GM12878 (cell line): ENCODE data around the gene C1QTNF1. TPM values are rescaled to one million over a fixed set of nuclear protein-coding genes. Genes with fewer than 3 reads are reported as not detected.

ENCODE experiments used
- CEBPB ChIP-seq, 2 experiments: fragments of 150-350 bp in 1 of 2; IDR thresholded peaks; 2 replicates each; pipeline ENCODE4 v1.6.1; 2012 to 2014; ENCODE audit warnings: low read depth in 2 of 2, low read length in 2 of 2, borderline replicate concordance in 1 of 2, inconsistent platforms in 1 of 2
- CHD4 ChIP-seq: fragments of 200-600 bp; sonication (generic); IDR thresholded peaks from 2 replicates; pipeline ENCODE4 v1.6.1; 2016; ENCODE audit warnings: mild to moderate bottlenecking
- EED ChIP-seq: sonication (generic); IDR thresholded peaks from 2 replicates; pipeline ENCODE4 v1.6.1; 2016; ENCODE audit warnings: antibody characterized with exemption, low read depth
- EZH2 ChIP-seq: IDR thresholded peaks from 2 replicates; pipeline ENCODE4 v1.6.1; 2012; ENCODE audit warnings: low read depth, mild to moderate bottlenecking, control low read depth, inconsistent platforms, low read length, borderline replicate concordance; ENCODE audit not compliant: control insufficient read depth
- FOXM1 ChIP-seq: IDR thresholded peaks from 2 replicates; pipeline ENCODE4 v1.6.1; 2012; ENCODE audit warnings: low read depth, mild to moderate bottlenecking, inconsistent platforms, low read length, moderate library complexity
- JUND ChIP-seq: IDR thresholded peaks from 2 replicates; pipeline ENCODE4 v1.6.1; 2012; ENCODE audit warnings: low read depth, mild to moderate bottlenecking, low read length, improper control_type of control experiment, moderate library complexity
- MLLT1 ChIP-seq: fragments of 450-650 bp; IDR thresholded peaks from 2 replicates; pipeline ENCODE4 v1.6.1; 2016; ENCODE audit warnings: mild to moderate bottlenecking
- NFIC ChIP-seq: IDR thresholded peaks from 2 replicates; pipeline ENCODE4 v1.6.1; 2012; ENCODE audit warnings: low read depth, mild to moderate bottlenecking, inconsistent platforms, low read length, moderate library complexity
- PML ChIP-seq: IDR thresholded peaks from 2 replicates; pipeline ENCODE4 v1.6.1; 2012; ENCODE audit warnings: low read length, inconsistent platforms
- RAD51 ChIP-seq: fragments of 450-650 bp; IDR thresholded peaks from 2 replicates; pipeline ENCODE4 v1.6.1; 2016; ENCODE audit warnings: moderate library complexity, mild to moderate bottlenecking, inconsistent platforms
- SIX5 ChIP-seq: IDR thresholded peaks from 2 replicates; pipeline ENCODE4 v1.6.1; 2011; ENCODE audit warnings: mild to moderate bottlenecking, low read depth, low read length, moderate library complexity; ENCODE audit not compliant: severe bottlenecking
- ZNF24 ChIP-seq: fragments of 450-650 bp; IDR thresholded peaks from 2 replicates; pipeline ENCODE4 v1.6.1; 2017; ENCODE audit warnings: antibody characterized with exemption, mild to moderate bottlenecking
- ZNF274 ChIP-seq: IDR thresholded peaks from one replicate; pipeline ENCODE4 v1.8.0; 2011; ENCODE audit not compliant: insufficient read length, insufficient read depth
- ZNF384 ChIP-seq: IDR thresholded peaks from 2 replicates; pipeline ENCODE4 v1.6.1; 2012; ENCODE audit warnings: low read depth, mild to moderate bottlenecking, low read length, improper control_type of control experiment, borderline replicate concordance
- ZNF687 ChIP-seq: fragments of 450-650 bp; IDR thresholded peaks from 2 replicates; pipeline ENCODE4 v1.6.1; 2017; ENCODE audit warnings: mild to moderate bottlenecking, moderate library complexity
- polyA plus RNA-seq, 11 experiments: library from polyadenylated mRNA; depleted of rRNA in 4 of 11; unstranded in 6 of 11; stranded (reverse) in 5 of 11; fragments of >200 nt; fragmentation: Nextera tagmentation in 4 of 11; fragmentation: Illumina TruSeq in 1 of 11; extraction: Ambion mirVana in 4 of 11; extraction: Trizol in 1 of 11; gene quantifications; 1 replicate in 1 of 11; 2 replicates in 10 of 11; pipeline versions ENCODE4 v1.2.1 to v1.2.3, GENCODE V29; 2011 to 2016; ENCODE audit warnings: inconsistent platforms in 2 of 11, missing spikeins in 2 of 11, low read depth in 1 of 11
- total RNA-seq, 4 experiments: library from RNA; depleted of rRNA in 3 of 4; stranded (reverse); fragments of >200 nt in 3 of 4; fragmentation: Illumina TruSeq in 1 of 4; extraction: Trizol in 1 of 4; gene quantifications; 2 replicates each; pipeline versions ENCODE4 v1.2.1 to v1.2.3, GENCODE V29; 2013 to 2021
- TF ChIP-seq, protein P1 (sequence below): fragments of 450-650 bp; IDR thresholded peaks from 2 replicates; pipeline ENCODE4 v1.6.1; 2017; ENCODE audit warnings: antibody characterized with exemption, mild to moderate bottlenecking, moderate library complexity
- TF ChIP-seq, protein P2 (sequence below): IDR thresholded peaks from 2 replicates; pipeline ENCODE4 v1.6.1; 2011; ENCODE audit warnings: low read depth, low read length, improper control_type of control experiment, borderline replicate concordance
- TF ChIP-seq, protein P3 (sequence below): IDR thresholded peaks from 2 replicates; pipeline ENCODE4 v1.6.1; 2011; ENCODE audit warnings: mild to moderate bottlenecking, low read depth, low read length, moderate library complexity; ENCODE audit not compliant: insufficient replicate concordance

Gene C1QTNF1
- total and polyA plus RNA-seq, 10 of the 15 experiments (the other 5 are each of a cell fraction or from before 2014, with no cell fraction given) = 0.05 to 1.1 (median 0.15) TPM; not detected in 4

DNA sequence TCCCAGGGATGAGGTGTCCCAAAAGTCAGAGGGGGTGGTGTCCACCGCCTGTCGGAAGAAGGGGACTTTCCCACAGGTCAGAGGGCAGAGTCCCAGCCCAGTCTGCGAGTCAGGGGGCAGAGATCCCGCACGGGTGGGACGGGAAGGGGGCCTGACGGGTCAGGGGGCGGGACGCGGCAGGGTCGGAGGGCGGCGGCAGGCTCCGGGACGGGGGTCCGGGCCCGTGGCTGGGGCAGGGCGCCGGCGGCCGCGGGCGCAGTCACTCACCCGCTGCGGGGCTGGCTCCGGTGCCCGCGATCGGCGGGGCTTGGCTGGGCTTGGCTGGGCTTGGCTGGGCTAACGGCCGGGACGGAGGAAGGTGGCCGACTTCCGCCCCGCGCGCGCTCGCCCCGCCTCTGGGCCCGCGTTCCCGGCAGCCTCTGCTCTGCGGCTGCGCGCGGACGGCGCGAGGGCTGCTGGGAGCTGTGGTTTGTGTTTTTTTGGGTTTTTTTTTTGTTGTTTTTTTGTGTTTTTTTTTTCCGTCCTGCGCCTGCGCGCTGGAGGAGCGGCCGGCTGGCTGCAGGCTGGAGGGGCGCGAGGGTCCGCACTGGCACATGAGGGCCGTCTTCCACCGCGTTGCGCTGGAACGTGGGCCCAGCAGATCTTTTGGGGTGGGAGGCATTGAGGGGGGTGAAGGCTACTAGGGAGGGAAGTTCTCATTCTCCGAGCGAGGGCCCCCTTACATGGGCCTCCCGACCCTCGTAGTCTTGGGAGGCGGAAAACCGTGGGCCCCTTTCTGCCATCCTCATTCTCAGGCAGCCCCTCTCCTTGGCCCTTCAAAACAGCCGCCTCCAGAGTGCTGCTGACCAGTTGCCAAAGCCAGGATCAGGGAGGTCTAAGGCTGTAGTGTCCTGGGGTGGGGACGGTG lies 14.3 kb upstream of the C1QTNF1 start, which contains the start of gene CANT1 (continued):
- TF ChIP-seq, protein P1, sequence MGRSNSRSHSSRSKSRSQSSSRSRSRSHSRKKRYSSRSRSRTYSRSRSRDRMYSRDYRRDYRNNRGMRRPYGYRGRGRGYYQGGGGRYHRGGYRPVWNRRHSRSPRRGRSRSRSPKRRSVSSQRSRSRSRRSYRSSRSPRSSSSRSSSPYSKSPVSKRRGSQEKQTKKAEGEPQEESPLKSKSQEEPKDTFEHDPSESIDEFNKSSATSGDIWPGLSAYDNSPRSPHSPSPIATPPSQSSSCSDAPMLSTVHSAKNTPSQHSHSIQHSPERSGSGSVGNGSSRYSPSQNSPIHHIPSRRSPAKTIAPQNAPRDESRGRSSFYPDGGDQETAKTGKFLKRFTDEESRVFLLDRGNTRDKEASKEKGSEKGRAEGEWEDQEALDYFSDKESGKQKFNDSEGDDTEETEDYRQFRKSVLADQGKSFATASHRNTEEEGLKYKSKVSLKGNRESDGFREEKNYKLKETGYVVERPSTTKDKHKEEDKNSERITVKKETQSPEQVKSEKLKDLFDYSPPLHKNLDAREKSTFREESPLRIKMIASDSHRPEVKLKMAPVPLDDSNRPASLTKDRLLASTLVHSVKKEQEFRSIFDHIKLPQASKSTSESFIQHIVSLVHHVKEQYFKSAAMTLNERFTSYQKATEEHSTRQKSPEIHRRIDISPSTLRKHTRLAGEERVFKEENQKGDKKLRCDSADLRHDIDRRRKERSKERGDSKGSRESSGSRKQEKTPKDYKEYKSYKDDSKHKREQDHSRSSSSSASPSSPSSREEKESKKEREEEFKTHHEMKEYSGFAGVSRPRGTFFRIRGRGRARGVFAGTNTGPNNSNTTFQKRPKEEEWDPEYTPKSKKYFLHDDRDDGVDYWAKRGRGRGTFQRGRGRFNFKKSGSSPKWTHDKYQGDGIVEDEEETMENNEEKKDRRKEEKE = no peak
- TF ChIP-seq ZNF384 (peak; percentile 99), SIX5 (peak; percentile 82), MLLT1 (0 out of 2 replicates have a peak, but pooled peaks have one; percentile 22), CEBPB (IDR thresholded peaks at IDR 0.05; ENCODE audit: borderline replicate concordance in 1 of 2, low read depth in 2 of 2, low read length in 2 of 2) (no peak), RAD51 (no peak), NFIC (no peak), EZH2 (no peak), CHD4 (no peak), JUND (no peak), ZNF24 (0 out of 2 replicates have a peak, but pooled peaks have one; percentile 9), PML (no peak), ZNF687 (peak; percentile 53), ZNF274 (no peak), FOXM1 (no peak), EED (no peak)
- TF ChIP-seq, protein P2, sequence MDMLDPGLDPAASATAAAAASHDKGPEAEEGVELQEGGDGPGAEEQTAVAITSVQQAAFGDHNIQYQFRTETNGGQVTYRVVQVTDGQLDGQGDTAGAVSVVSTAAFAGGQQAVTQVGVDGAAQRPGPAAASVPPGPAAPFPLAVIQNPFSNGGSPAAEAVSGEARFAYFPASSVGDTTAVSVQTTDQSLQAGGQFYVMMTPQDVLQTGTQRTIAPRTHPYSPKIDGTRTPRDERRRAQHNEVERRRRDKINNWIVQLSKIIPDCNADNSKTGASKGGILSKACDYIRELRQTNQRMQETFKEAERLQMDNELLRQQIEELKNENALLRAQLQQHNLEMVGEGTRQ = no peak
- TF ChIP-seq, protein P3, sequence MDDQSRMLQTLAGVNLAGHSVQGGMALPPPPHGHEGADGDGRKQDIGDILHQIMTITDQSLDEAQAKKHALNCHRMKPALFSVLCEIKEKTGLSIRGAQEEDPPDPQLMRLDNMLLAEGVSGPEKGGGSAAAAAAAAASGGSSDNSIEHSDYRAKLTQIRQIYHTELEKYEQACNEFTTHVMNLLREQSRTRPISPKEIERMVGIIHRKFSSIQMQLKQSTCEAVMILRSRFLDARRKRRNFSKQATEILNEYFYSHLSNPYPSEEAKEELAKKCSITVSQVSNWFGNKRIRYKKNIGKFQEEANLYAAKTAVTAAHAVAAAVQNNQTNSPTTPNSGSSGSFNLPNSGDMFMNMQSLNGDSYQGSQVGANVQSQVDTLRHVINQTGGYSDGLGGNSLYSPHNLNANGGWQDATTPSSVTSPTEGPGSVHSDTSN = no peak
